ENCODE measurements around the gene MGST1.
"Not testable (repeated sequence)": the region's sequence is repeated elsewhere in the genome, so short reads cannot be mapped to it uniquely, and the experiment has no call there.

MGST1 gene

GRCh38 chr12:16350682-16351081 is 3.2 kb downstream of the MGST1 start:
- FAIRE-seq (no peak), DNase-seq (ENCODE audit: insufficient read length, low spot score) (no peak)

DNA sequence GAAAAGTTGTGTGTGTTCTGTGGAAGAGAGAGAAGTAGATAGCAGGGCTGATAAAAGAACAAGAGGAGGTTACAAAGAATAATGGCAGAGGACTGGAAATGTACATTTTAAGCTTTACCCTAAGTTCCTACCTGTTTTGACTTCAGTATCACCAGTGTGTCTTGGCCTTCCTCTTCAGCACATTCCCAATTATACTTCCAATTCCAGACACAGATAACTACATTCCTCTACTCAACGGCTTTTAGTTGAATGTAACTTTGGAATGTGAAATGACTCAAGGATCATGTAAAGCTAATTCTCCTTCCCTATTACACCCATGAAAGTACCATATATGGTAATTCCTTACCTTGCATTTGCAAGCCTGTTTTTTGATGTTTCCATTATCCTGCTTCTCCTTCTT is 5.0 kb downstream of the MGST1 start:
- DNase-seq (ENCODE audit: insufficient read length, low spot score) (no peak), FAIRE-seq (no peak)

DNA sequence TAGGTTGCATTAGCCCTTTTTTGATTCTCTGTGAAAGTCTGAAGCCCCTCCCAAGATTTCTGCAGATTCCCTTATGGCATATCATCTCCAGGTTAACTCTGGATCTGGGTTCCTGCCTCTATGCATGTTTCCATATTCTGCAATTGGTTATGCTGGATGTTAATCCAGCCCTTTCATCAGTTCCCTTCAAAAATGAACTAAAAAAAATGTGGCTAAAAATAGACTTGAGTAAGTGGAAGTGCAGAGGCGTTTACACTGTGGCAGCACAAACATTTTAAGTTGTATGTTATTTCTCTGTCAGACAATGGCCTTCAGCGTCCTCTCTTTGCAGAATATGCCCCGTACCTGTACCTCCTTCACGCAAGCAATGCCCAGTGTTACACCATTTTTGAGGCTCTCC is 11.4 kb downstream of the MGST1 start:
- FAIRE-seq = no peak
- DNase-seq (ENCODE audit: insufficient read length, low spot score) = no peak

- no peak for FAIRE-seq
These were observed 12.4 kb downstream of the MGST1 start for GRCh38 chr12:16359512-16360491.

DNA sequence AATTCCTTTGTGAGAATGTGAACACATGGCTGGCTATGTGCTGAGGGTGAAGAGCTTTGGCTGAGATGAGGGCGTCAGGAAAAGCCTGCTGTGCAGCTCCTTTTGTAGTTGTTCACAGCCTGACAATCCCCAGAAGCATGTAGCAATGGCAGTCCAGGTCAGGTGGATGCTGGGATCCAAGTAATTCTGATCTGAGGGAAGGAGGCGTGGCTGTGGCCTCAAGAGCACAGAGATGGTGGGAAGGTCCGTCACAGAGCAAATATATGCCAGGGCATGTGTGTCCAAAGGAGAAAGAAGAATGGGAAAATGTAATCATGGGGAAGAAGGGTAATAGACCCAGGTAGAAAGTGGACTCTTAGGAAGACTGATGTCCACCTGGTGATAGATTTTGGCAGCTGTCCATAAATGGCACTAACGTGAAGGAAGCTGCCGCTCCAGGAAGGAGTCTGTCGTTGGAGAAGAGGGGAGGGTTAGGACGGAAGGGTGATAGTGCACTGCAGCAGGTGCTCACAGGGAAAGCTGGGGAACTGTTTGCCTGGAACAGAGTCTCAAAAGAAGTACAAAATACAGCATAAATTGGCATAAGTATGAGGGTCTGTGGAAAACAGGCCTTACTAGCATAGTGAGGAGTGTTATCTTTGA is 13.8 kb downstream of the MGST1 start:
- FAIRE-seq (no peak), DNase-seq (ENCODE audit: insufficient read length, low spot score) (no peak)

More at GRCh38 chr12:16359512-16360491, 12.4 kb downstream of the MGST1 start:
- DNase-seq (ENCODE audit: insufficient read length, low spot score) = no peak

DNA sequence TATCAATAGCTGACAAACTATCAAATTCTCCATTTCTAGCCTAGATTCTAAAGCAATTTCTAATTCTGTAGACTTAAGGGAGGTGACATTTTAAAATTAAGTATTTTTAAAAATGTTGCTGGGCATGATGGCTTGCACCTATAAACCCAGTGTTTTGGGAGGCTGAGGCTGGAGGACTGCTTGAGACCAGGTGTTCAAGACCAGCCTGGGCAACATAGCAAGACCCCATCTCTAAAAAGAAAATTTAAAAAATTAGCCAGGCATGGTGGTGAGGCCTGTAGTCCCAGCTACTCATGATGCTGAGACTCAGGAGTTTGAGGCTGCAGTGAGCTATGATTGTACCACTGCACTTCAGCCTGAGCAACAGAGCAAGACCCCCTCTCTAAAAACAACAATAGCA is 15.1 kb downstream of the MGST1 start:
- DNase-seq (ENCODE audit: insufficient read length, low spot score) (no peak), FAIRE-seq (no peak)

- no peak for FAIRE-seq
- DNase-seq (ENCODE audit: insufficient read length, low spot score) = no peak
These were observed 21.7 kb downstream of the MGST1 start for GRCh38 chr12:16369156-16369555.

- FAIRE-seq = no peak
- DNase-seq (ENCODE audit: insufficient read length, low spot score) = no peak
These were observed 22.7 kb downstream of the MGST1 start for GRCh38 chr12:16370096-16370495.

GRCh38 chr12:16382652-16383312 is 35.3 kb downstream of the MGST1 start:
- DNase-seq (ENCODE audit: insufficient read length, low spot score); FAIRE-seq: not testable (repeated sequence)

DNA sequence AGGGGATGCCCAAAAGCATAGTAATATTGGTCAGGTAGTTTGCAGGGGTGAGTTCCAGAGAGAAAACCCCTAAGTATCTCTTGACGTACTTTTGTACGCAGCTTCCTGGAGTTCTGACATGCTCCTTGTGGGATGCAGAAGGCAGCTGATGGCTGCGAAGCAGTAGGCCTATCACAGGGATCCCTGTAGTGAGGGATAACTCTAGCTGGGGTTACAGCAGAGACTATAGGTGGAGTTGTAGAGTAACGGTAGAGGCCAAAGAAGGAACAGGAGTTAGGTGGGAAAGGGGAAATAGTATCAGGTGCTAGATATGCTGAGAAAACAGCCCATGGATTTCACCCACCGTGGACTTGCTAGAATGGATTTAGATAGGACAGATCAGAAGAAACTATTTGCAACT is 37.3 kb downstream of the MGST1 start:
- no peak for FAIRE-seq
- DNase-seq (ENCODE audit: insufficient read length, low spot score) = no peak

GRCh38 chr12:16385782-16386646 is 38.6 kb downstream of the MGST1 start:
- peak; percentile 1 for DNase-seq (ENCODE audit: insufficient read length, low spot score)
- FAIRE-seq = no peak

GRCh38 chr12:16387919-16388318 is 40.5 kb downstream of the MGST1 start:
- FAIRE-seq (no peak), DNase-seq (ENCODE audit: insufficient read length, low spot score) (no peak)

DNA sequence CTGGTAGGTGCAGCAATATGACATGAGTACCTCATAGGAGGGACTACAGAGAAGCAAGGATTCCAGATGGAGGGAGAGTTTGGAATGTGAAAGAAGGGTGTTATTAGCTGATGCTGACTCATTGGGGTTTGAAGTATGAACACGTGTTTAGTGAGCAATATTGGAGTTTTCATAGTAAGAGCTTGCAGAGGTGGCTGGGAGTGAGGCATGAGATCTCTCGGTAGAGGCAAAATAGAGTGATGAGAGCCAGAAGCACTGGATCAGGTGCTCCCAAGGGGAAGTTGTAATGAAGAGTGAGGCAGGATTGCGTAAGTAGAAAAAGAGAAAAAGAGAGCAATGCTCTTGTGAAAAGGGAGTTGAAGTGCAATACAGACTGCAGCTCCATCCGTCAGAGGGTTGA is 42.1 kb downstream of the MGST1 start:
- DNase-seq (ENCODE audit: insufficient read length, low spot score) = no peak
- FAIRE-seq = no peak

DNA sequence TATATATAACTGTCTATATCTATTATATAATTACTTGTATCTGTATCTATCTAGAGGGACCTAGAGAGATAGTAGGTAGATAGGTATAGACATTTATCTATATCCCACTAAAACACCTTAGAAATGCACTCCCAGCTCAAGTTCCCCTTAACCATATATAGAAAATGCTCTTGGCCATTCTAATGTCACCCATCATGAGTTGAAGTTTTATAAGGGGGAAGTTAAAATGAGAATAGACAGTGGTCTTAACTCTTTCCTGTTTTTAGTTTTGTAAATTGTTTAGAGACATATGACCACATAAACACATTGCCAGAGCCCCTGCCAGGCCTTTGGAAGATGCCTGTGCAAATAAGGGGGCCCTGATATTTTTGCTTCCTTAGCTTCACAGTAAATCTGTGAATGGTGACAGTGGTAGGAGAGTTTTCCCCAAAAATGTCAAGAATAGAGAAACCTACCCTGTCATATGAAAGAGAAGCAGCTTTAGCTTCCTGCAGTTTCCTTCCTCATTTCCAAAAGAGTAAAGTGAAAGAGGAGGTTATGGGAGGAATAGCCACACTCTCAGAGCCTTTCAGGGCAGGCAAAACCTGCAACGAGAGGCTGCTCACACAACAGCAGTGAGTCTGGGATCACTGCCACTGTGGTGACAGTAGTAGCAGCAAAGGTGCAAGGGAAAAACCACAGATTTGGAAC is 45.5 kb downstream of the MGST1 start:
- FAIRE-seq = no peak

DNA sequence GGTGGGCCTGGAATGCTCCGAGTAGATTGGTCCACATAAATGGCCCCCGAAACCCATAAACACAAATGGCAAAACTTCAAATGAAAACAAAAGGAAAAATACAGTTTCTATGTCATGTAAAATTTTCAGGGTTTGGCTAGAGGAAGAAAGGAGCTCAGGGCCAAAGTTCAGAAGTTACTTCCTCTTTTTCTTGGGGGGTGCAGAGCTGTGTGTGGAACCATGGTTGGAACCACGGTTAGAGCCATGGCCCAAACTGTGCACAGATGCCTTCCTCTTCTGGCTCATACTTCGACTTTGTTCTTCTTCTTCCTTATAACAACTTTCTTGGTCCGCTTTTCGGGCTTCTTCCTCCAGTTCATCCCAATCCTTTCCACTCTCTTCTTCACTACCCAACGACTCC is 51.7 kb downstream of the MGST1 start:
- DNase-seq (ENCODE audit: insufficient read length, low spot score) (no peak), FAIRE-seq (no peak)

More for the DNA sequence above, 45.5 kb downstream of the MGST1 start:
- DNase-seq (ENCODE audit: insufficient read length, low spot score) = no peak

DNA sequence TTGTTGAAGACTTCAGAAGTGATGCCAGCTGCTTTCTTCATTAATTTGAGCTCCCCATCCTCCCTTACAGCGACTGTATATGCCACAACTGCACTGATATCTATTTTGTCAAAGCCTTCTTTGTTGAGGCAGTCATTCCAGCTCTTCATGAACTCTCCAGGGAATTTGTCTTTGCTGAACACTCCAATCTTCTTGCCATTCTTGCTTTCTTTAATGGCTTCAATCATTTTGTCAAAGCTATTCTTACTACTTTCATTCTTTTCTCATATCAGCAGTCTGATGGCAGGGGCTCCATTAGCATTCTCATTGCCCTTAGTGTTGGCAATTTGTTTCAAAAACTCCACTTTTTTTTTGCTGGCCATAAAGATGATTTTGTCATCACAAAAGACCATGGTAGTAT is 54.4 kb downstream of the MGST1 start:
- not testable (repeated sequence) for FAIRE-seq; DNase-seq (ENCODE audit: insufficient read length, low spot score)

- no peak for DNase-seq (ENCODE audit: insufficient read length, low spot score)
- no peak for FAIRE-seq
These were observed 59.9 kb downstream of the MGST1 start for GRCh38 chr12:16407346-16407745.

Measured in HTR-8/SVneo (cell line).